GM21619 (cell line): ENCODE results near the gene DGCR6L.

Experiments
- ATAC-seq: cut with Tn5 transposase; IDR thresholded peaks from one replicate; pipeline ENCODE4 v1.9.1; 2021; ENCODE audit not compliant: unreplicated experiment

The DGCR6L gene

DNA sequence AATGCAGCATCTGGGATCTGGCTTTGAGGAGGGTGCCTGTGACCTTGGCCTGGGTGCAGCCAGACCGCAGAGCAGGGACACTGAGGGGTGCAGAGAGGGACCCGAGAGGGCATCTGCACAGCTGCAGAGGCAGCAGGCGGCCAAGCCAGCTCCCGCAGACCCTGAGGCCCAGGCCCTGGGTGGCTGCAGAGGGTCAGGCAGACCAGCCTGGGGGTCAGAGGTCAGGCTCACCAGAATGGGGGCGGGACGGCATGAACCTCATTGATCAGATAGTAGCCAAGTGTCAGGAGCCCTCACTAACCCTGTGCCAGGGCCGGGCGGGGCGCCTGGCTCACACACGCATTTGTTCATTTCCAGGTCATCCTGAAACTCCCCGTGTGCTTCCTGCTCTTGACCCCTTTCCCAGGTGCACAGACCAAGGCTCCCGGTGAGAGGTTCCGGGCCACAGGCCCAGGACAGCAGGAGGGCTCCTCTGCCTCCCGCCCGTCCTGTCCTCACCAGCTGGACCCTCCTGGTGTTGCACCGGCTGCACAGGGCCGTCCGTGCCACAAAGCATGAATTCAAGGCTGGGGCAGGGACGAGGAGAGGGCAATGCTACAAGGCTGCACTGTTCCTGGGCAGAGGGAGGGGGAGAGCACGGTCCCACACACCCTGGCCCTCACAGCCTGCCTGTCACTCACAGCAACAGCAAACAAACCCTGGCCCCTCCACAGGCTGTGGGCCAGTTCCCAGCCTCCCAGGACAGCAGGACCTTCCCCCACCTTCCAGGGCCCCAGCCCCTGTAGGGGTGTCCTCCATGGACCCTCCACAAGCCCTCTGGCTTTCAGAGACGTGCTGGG, 55.0 kb downstream of the DGCR6L start:
- ATAC-seq: no peak
